Progenitor cell of endocrine pancreas (in vitro differentiated cells): Measurements from ENCODE around the gene ATXN10. TPM values are rescaled to one million over a fixed set of nuclear protein-coding genes. Genes with fewer than 3 reads are reported as not detected.

Experiments
- DNase-seq: peaks from one replicate; pipeline ENCODE4 v3.0.0; 2021; ENCODE audit warnings: low spot score; ENCODE audit not compliant: unreplicated experiment
- H3K27ac Mint-ChIP-seq: 2 replicates; pipeline ENCODE4 v1.8.0; 2021; ENCODE audit warnings: mild to moderate bottlenecking, moderate library complexity, mixed read lengths
- H3K27me3 Mint-ChIP-seq: 2 replicates; pipeline ENCODE4 v1.8.0; 2021; ENCODE audit warnings: mixed read lengths
- H3K36me3 Mint-ChIP-seq: 2 replicates; pipeline ENCODE4 v1.8.0; 2022; ENCODE audit warnings: mixed read lengths; ENCODE audit not compliant: insufficient read depth
- H3K4me1 Mint-ChIP-seq: 2 replicates; pipeline ENCODE4 v1.8.0; 2021; ENCODE audit warnings: low read depth, mixed read lengths
- H3K4me3 Mint-ChIP-seq: 2 replicates; pipeline ENCODE4 v1.8.0; 2021; ENCODE audit warnings: low read depth, mild to moderate bottlenecking, moderate library complexity, mixed read lengths
- H3K9me3 Mint-ChIP-seq: 2 replicates; pipeline ENCODE4 v1.8.0; 2021; ENCODE audit warnings: low read depth, mixed read lengths
- total RNA-seq: library from RNA; stranded (reverse); gene quantifications from 2 replicates; pipeline ENCODE4 v1.2.1, GENCODE V29; 2021
- TF ChIP-seq, protein P1 (sequence below): fragments of 200-600 bp; sonication (generic); IDR thresholded peaks from one replicate; pipeline ENCODE4 v1.5.0; 2021; ENCODE audit warnings: antibody characterized with exemption, mild to moderate bottlenecking; ENCODE audit not compliant: unreplicated experiment

ATXN10 gene
- total RNA-seq, 1 donor from 2014 or later: 177 TPM

DNA sequence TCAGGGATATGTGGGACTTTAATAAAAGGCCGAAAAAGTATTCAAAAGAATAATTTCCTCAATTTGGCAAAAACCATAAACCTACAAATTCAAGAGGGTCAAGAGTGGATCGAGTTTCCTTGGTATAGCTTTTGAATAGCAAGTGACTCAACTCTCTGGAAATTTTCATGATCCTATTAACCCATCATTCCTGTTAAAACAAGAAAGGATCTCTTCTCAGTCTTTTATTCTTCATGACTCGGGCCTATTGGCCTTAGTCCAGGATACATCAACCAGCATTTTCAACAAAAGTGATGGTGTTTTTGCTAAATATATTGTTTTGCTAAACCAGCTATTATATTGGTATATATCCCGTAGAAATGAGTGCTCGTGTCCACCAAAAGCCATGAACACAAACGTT lies 110.3 kb downstream of the ATXN10 start:
- peaks cover 29% of the 10 kb centered on the region for H3K4me1 Mint-ChIP-seq
- H3K9me3 Mint-ChIP-seq: peaks cover 3% of the 10 kb centered on the region
- peaks cover 8% of the 10 kb centered on the region for H3K36me3 Mint-ChIP-seq
- no peak for DNase-seq
- TF ChIP-seq, protein P1, sequence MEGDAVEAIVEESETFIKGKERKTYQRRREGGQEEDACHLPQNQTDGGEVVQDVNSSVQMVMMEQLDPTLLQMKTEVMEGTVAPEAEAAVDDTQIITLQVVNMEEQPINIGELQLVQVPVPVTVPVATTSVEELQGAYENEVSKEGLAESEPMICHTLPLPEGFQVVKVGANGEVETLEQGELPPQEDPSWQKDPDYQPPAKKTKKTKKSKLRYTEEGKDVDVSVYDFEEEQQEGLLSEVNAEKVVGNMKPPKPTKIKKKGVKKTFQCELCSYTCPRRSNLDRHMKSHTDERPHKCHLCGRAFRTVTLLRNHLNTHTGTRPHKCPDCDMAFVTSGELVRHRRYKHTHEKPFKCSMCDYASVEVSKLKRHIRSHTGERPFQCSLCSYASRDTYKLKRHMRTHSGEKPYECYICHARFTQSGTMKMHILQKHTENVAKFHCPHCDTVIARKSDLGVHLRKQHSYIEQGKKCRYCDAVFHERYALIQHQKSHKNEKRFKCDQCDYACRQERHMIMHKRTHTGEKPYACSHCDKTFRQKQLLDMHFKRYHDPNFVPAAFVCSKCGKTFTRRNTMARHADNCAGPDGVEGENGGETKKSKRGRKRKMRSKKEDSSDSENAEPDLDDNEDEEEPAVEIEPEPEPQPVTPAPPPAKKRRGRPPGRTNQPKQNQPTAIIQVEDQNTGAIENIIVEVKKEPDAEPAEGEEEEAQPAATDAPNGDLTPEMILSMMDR: no peak
- H3K27ac Mint-ChIP-seq: no peak overlapping the region
- no peaks in the 10 kb centered on the region for H3K27me3 Mint-ChIP-seq
- H3K4me3 Mint-ChIP-seq: no peak overlapping the region

DNA sequence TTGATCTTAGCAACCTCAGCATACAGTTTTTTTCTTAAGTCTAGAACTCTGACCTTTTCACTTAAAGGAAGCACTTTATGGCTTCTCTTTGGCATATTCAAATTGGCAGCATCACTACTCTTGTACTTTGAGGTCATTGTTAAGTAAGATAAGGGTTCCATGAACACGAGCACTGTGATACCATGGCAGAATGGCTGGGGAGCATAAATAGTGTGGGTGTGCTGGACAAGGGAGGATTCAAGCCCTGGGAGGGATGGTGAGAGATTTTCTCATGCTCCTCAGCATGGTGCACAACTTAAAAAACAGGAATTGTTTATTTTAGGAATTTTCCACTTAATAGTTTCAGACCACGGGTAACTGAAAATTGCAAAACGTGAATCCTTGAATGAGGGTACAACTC lies 111.4 kb downstream of the ATXN10 start:
- Mint-ChIP-seq H3K27me3 (no peaks in the 10 kb centered on the region), H3K4me3 (no peak overlapping the region), H3K4me1 (peaks cover 21% of the 10 kb centered on the region), H3K27ac (no peak overlapping the region), H3K9me3 (peaks cover 3% of the 10 kb centered on the region), H3K36me3 (peaks cover 9% of the 10 kb centered on the region)
- TF ChIP-seq, protein P1: no peak
- DNase-seq: no peak

DNA sequence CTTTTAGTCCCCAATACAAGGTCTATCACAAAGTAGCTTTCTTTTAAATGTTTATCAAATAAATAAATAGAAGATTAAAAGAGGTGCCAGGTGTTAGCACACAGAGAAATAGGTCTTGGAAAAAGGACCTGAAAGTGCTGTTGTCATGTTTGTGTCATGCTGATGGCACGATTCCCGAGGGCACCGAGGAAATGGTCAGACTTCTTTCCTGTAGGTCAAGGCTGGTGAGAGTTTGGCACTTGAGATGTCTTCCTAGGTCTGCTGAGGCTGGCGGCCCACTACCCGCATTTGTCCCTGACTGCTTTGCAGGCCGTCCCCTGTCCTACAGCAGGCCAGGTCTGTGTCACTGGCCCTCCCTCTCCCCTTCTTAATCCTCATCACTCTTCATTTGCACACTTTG lies 112.1 kb downstream of the ATXN10 start:
- Mint-ChIP-seq H3K4me3 (no peak overlapping the region), H3K27ac (no peak overlapping the region)

DNA sequence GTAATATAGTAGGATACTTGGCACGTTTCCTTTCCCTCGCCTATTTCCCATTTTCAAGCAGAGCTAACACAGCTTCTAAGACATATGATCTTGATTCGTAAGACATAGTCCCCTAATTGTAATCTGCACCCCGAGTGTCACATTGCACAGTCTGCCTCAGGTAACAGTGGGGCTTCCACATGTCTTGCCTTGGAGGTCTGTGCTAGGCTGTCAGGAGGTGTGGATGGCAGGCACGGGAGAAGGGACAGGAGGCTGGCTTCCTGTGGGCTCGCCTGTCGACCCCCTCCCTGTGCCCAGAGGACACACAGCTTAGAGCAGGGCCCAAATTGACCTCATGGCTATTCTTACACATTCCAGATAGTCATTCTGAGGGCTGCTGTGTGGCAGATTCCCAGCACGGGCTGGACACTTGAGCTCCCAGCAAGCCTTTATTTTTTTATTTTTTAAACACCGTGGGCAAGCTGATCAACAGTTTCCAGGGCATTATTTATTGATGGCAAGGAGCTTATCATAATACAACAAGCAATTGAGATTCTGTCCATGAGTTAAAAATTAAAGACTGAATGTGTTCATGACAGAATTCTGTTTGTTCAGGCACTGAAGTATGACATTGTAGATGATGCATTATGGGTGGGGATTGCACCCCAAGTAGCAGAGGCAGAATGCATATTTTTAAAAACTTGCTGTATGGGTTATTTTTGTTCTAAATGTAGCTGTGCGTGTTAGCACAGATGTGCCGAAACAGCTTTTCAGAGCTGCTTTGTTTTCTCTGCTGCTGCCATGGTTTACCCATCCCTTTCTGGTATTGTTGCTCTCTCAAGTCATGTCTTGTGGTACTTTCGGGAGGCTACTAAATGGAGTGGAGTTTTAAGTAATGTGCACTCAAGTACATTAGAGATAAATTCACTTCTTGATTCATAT lies 113.0 kb downstream of the ATXN10 start:
- Mint-ChIP-seq H3K9me3 (peaks cover 3% of the 10 kb centered on the region), H3K4me1 (peaks cover 21% of the 10 kb centered on the region), H3K27me3 (no peaks in the 10 kb centered on the region), H3K4me3 (no peak overlapping the region), H3K27ac (no peak overlapping the region), H3K36me3 (peaks cover 9% of the 10 kb centered on the region)
- DNase-seq: no peak
- TF ChIP-seq, protein P1: no peak

More for the DNA sequence above, 112.1 kb downstream of the ATXN10 start:
- Mint-ChIP-seq H3K27me3 (no peaks in the 10 kb centered on the region), H3K4me1 (peaks cover 21% of the 10 kb centered on the region), H3K9me3 (peaks cover 3% of the 10 kb centered on the region), H3K36me3 (peaks cover 12% of the 10 kb centered on the region)
- TF ChIP-seq, protein P1: no peak
- DNase-seq: no peak

DNA sequence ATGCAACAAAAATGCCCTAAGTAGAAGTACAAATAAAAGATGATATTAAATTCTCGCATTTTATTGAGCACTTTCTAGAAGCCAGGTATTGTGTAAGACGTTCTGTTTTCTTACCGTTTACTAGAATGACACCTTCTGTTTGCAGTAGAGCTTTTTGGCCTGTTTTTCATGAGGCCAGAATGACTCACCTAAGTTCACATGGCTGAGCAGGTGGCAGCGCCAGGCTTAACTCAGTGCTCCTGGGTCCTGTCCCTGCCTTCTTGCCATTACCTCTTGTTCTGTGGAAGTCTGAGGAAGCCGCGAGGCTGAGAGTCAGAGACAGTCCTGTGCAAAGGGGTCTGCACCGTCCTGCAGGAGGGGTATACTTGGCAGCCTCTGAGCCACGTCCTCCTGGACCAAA lies 113.8 kb downstream of the ATXN10 start:
- no peak overlapping the region for H3K4me3 Mint-ChIP-seq
- no peak for DNase-seq
- peaks cover 11% of the 10 kb centered on the region for H3K36me3 Mint-ChIP-seq
- H3K27me3 Mint-ChIP-seq: no peaks in the 10 kb centered on the region
- H3K9me3 Mint-ChIP-seq: peaks cover 3% of the 10 kb centered on the region
- H3K4me1 Mint-ChIP-seq: peaks cover 21% of the 10 kb centered on the region
- TF ChIP-seq, protein P1: no peak
- H3K27ac Mint-ChIP-seq: no peak overlapping the region
